HCT116 (cell line): ENCODE data around the gene SECISBP2. TPM values are rescaled to one million over a fixed set of nuclear protein-coding genes. Genes with fewer than 3 reads are reported as not detected.

Source experiments
- ATAC-seq: fragments of 200-7000 bp; cut with Tn5 transposase; 2 replicates; pipeline ENCODE4 v1.9.1; 2020; ENCODE audit warnings: mild to moderate bottlenecking, moderate library complexity
- BruUV-seq: library from RNA; stranded (reverse); fragments of 400-500 nt; replicated peaks from 2 replicates; lab custom pipeline; 2021; lab: Mats Ljungman, UMichigan
- CTCF ChIA-PET: fragments of 300-600 bp; sonication (Branson Sonifier 250); formaldehyde crosslinking; loops from one replicate; lab custom pipeline; 2021; ENCODE audit warnings: antibody characterized with exemption; lab: Charles Lee
- POLR2A ChIA-PET: fragments of 300-600, 350-600 bp; sonication (Branson Sonifier 250); formaldehyde crosslinking; loops from one replicate; lab custom pipeline; 2021; ENCODE audit warnings: antibody characterized with exemption; lab: Charles Lee
- RAD21 ChIA-PET, 2 experiments: fragments of 300-600 bp; sonication (Branson Sonifier 250); formaldehyde crosslinking; loops; one replicate each; lab custom pipeline; 2023; ENCODE audit warnings: low total read pairs in 2 of 2; ENCODE audit not compliant: uncharacterized antibody in 2 of 2, unreplicated experiment in 2 of 2, low non-redundant PET in 1 of 2; lab: Charles Lee
- DNase-seq: peaks from one replicate; pipeline ENCODE4 v3.0.0-alpha.2; 2010; ENCODE audit warnings: low read depth, low spot score
- H2AFZ ChIP-seq: fragments of 200-600 bp; shearing (Covaris generic), sonication (generic); 2 replicates; pipeline ENCODE4 v1.6.1; 2017; ENCODE audit warnings: low read depth, mixed run types, mixed read lengths, antibody characterized with exemption, low read length; ENCODE audit not compliant: poor library complexity, severe bottlenecking
- H3K27ac ChIP-seq: 2 replicates; pipeline ENCODE4 v1.5.1; 2012; ENCODE audit warnings: low read depth, low read length
- H3K27me3 ChIP-seq: fragments of 200-600 bp; sonication (generic); 2 replicates; pipeline ENCODE4 v1.6.1; 2016; ENCODE audit warnings: mixed run types, low read length, mixed read lengths; ENCODE audit not compliant: insufficient read depth
- H3K36me3 ChIP-seq, 2 experiments: fragments of 200-500 bp in 1 of 2; fragments of 200-600 bp in 1 of 2; sonication (Bioruptor generic) in 1 of 2; sonication (generic) in 1 of 2; 2 replicates each; pipeline versions ENCODE4 v1.5.1 to v1.6.1; 2014 to 2016; ENCODE audit warnings: low read length in 2 of 2, inconsistent platforms in 1 of 2, mixed read lengths in 1 of 2, mixed run types in 1 of 2; ENCODE audit not compliant: insufficient read depth in 2 of 2, control insufficient read depth in 1 of 2
- H3K4me1 ChIP-seq, 2 experiments: fragments of 200-600 bp in 1 of 2; sonication (generic) in 1 of 2; 2 replicates each; pipeline versions ENCODE4 v1.5.1 to v1.6.1; 2012 to 2017; ENCODE audit warnings: low read length in 2 of 2, inconsistent platforms in 1 of 2, mild to moderate bottlenecking in 1 of 2, mixed read lengths in 1 of 2, mixed run types in 1 of 2, moderate library complexity in 1 of 2; ENCODE audit not compliant: insufficient read depth in 2 of 2, control insufficient read depth in 1 of 2
- H3K4me2 ChIP-seq: fragments of 200-600 bp; sonication (generic); 2 replicates; pipeline ENCODE4 v1.6.1; 2017; ENCODE audit warnings: mixed run types, low read length, mixed read lengths
- H3K4me3 ChIP-seq, 2 experiments: fragments of 200-600 bp in 1 of 2; sonication (generic) in 1 of 2; replicated peaks in 1 of 2; 2 replicates each; pipeline ENCODE4 v1.5.1; 2011 to 2016; ENCODE audit warnings: low read length in 2 of 2, control low read depth in 1 of 2, low read depth in 1 of 2, mild to moderate bottlenecking in 1 of 2, mixed read lengths in 1 of 2, mixed run types in 1 of 2
- H3K79me2 ChIP-seq: fragments of 200-600 bp; sonication (generic); 2 replicates; pipeline ENCODE4 v1.6.1; 2017; ENCODE audit warnings: mild to moderate bottlenecking, mixed run types, low read length, moderate library complexity, mixed read lengths; ENCODE audit not compliant: insufficient read depth
- H3K9ac ChIP-seq: fragments of 200-600 bp; sonication (generic); 2 replicates; pipeline ENCODE4 v1.6.1; 2016; ENCODE audit warnings: low read length, mixed read lengths
- H3K9me2 ChIP-seq: fragments of 200-600 bp; sonication (generic), shearing (Covaris generic); 2 replicates; pipeline ENCODE4 v1.6.1; 2017; ENCODE audit warnings: mixed run types, mild to moderate bottlenecking, moderate library complexity; ENCODE audit not compliant: insufficient read depth
- H3K9me3 ChIP-seq, 2 experiments: fragments of 200-500 bp in 1 of 2; fragments of 200-600 bp in 1 of 2; sonication (Bioruptor generic) in 1 of 2; sonication (generic) in 1 of 2; 2 replicates each; pipeline ENCODE4 v1.6.1; 2014 to 2017; ENCODE audit warnings: low read length in 2 of 2, mixed read lengths in 2 of 2, inconsistent platforms in 1 of 2, low read depth in 1 of 2, mild to moderate bottlenecking in 1 of 2, mixed run types in 1 of 2, moderate library complexity in 1 of 2; ENCODE audit not compliant: control insufficient read depth in 1 of 2, insufficient read depth in 1 of 2
- H4K20me1 ChIP-seq: fragments of 200-600 bp; sonication (generic), shearing (Covaris generic); 2 replicates; pipeline ENCODE4 v1.6.1; 2017; ENCODE audit warnings: mixed run types, mild to moderate bottlenecking, moderate library complexity; ENCODE audit not compliant: insufficient read depth
- EGR1 ChIP-seq: IDR thresholded peaks from 2 replicates; pipeline ENCODE4 v1.6.1; 2012; ENCODE audit warnings: low read depth
- ELF1 ChIP-seq: IDR thresholded peaks from 2 replicates; pipeline ENCODE4 v1.6.1; 2012; ENCODE audit warnings: low read depth, borderline replicate concordance
- FOSL1 ChIP-seq: IDR thresholded peaks from 2 replicates; pipeline ENCODE4 v1.6.1; 2012; ENCODE audit warnings: low read depth
- JUND ChIP-seq: IDR thresholded peaks from 2 replicates; pipeline ENCODE4 v1.6.1; 2012
- POLR2A ChIP-seq: IDR thresholded peaks from 2 replicates; pipeline ENCODE4 v1.7.0; 2011; ENCODE audit warnings: borderline replicate concordance; ENCODE audit not compliant: insufficient read depth, insufficient read length; ENCODE audit errors: extremely low read depth
- POLR2AphosphoS5 ChIP-seq: IDR thresholded peaks from 2 replicates; pipeline ENCODE4 v1.6.1; 2011; ENCODE audit warnings: mild to moderate bottlenecking, low read depth, low read length, moderate library complexity
- SIN3A ChIP-seq: IDR thresholded peaks from 2 replicates; pipeline ENCODE4 v1.6.1; 2012; ENCODE audit warnings: low read depth
- SP1 ChIP-seq: IDR thresholded peaks from 2 replicates; pipeline ENCODE4 v1.6.1; 2012; ENCODE audit warnings: low read depth
- ZBTB33 ChIP-seq: IDR thresholded peaks from 2 replicates; pipeline ENCODE4 v1.6.1; 2011; ENCODE audit warnings: mild to moderate bottlenecking, low read length, moderate library complexity; ENCODE audit not compliant: insufficient replicate concordance; ENCODE audit errors: extremely low read depth
- ZNF274 ChIP-seq: fragments of 200-500 bp; sonication (Bioruptor generic); IDR thresholded peaks from 2 replicates; pipeline ENCODE4 v1.6.1; 2014; ENCODE audit warnings: mild to moderate bottlenecking, low read depth, low read length, inconsistent platforms
- intact Hi-C: fragments of 100-400 bp; cut with micrococcal nuclease; formaldehyde crosslinking; loops from 2 replicates; pipeline ENCODE4 v1.10.0; 2022
- total RNA-seq: library from RNA; stranded (reverse); gene quantifications from one replicate; pipeline ENCODE4 v1.2.1, GENCODE V29; 2021; ENCODE audit not compliant: unreplicated experiment
- TF ChIP-seq, protein P1 (sequence below): IDR thresholded peaks from 2 replicates; pipeline ENCODE4 v1.6.1; 2012; ENCODE audit warnings: low read depth

SECISBP2 gene
- total RNA-seq, 1 experiment from 2014 or later = 41.6 TPM

DNA sequence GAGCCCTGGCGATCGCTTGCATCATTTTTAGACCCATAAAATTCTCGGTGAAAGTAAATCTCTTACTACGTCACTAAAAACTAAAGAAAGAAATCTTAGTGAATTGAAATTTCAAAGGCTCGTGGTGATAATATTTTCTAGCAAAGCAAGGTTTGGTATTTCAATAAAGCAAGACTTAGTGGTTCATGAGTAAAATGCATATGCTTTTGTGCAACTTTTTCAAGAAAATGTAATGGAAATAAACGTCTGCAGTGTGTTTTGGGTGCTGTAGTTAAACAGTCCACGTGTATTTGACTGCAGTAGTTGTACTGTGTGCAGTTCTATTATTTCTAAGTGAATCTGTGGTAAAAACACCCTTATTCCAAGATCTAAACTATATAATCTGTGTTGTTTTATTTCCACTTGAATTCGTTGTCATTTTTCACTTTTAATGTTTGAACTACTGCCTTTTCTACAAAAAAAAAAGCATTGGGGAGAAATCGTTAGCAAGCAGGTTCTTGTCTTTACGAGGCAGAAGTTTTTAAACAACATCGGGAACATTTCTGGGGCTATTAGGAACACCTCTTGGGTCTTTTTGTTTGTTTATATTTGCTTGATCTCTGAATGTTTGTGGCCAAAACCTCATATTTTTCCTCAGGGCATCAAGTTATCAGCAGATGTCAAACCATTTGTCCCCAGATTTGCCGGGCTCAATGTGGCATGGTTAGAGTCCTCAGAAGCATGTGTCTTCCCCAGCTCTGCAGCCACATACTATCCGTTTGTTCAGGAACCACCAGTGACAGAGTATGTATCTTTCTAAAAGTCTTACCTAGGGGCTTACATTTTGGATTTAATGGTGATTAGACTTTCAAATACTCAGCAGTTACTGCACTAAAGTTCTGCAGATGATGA lies 960 bp downstream of the SECISBP2 start (continued):
- TF ChIP-seq ZNF274 (no peak), POLR2AphosphoS5 (no peak)

- Histone ChIP-seq H3K4me1 (peaks cover 8 to 10% of the 10 kb centered on the region in 2 experiments), H3K9ac (no peak overlapping the region), H3K36me3 (peaks cover 0 to 11% of the 10 kb centered on the region in 2 experiments; a peak in 2 of 4 replicates), H3K79me2 (peaks cover 58% of the 10 kb centered on the region), H3K4me3 (no peak overlapping the region), H3K27me3 (no peaks in the 10 kb centered on the region), H2AFZ (no peak overlapping the region), H4K20me1 (no peaks in the 10 kb centered on the region), H3K4me2 (no peak overlapping the region), H3K27ac (no peak overlapping the region), H3K9me3 (no peaks in the 10 kb centered on the region), H3K9me2 (no peaks in the 10 kb centered on the region)
- ATAC-seq (no peak), DNase-seq (no peak)
- ChIA-PET CTCF (no interaction called here), RAD21 (no interaction called here), POLR2A (no interaction called here)
- TF ChIP-seq SIN3A (no peak), ELF1 (no peak), ZBTB33 (no peak), SP1 (no peak), FOSL1 (no peak), EGR1 (no peak), JUND (no peak), POLR2A (no peak)
- TF ChIP-seq, protein P1, sequence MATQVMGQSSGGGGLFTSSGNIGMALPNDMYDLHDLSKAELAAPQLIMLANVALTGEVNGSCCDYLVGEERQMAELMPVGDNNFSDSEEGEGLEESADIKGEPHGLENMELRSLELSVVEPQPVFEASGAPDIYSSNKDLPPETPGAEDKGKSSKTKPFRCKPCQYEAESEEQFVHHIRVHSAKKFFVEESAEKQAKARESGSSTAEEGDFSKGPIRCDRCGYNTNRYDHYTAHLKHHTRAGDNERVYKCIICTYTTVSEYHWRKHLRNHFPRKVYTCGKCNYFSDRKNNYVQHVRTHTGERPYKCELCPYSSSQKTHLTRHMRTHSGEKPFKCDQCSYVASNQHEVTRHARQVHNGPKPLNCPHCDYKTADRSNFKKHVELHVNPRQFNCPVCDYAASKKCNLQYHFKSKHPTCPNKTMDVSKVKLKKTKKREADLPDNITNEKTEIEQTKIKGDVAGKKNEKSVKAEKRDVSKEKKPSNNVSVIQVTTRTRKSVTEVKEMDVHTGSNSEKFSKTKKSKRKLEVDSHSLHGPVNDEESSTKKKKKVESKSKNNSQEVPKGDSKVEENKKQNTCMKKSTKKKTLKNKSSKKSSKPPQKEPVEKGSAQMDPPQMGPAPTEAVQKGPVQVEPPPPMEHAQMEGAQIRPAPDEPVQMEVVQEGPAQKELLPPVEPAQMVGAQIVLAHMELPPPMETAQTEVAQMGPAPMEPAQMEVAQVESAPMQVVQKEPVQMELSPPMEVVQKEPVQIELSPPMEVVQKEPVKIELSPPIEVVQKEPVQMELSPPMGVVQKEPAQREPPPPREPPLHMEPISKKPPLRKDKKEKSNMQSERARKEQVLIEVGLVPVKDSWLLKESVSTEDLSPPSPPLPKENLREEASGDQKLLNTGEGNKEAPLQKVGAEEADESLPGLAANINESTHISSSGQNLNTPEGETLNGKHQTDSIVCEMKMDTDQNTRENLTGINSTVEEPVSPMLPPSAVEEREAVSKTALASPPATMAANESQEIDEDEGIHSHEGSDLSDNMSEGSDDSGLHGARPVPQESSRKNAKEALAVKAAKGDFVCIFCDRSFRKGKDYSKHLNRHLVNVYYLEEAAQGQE = no peak
- BruUV-seq = no TSS peak
- intact Hi-C loops = no loop called here
Observed at GRCh38 chr9:89323390-89323789, 5.1 kb downstream of the SECISBP2 start.
